HepG2 (cell line): Measurements from ENCODE around the gene METAP1D. TPM values are rescaled to one million over a fixed set of nuclear protein-coding genes. Genes with fewer than 3 reads are reported as not detected.
"Not testable (repeated sequence)": the region's sequence is repeated elsewhere in the genome, so short reads cannot be mapped to it uniquely, and the experiment has no call there.

Experiments
- ATAC-seq: fragments of 200-7000 bp; cut with Tn5 transposase; 3 replicates; pipeline ENCODE4 v1.9.1; 2020; ENCODE audit warnings: mild to moderate bottlenecking, moderate library complexity
- BruUV-seq: library from RNA; stranded (reverse); fragments of 400-500 nt; replicated peaks from 2 replicates; lab custom pipeline; 2021; lab: Mats Ljungman, UMichigan
- CTCF ChIA-PET: fragments of 300-600 bp; formaldehyde crosslinking; extraction: SDS; loops from one replicate; lab custom pipeline; 2021; ENCODE audit warnings: low total read pairs, inconsistent platforms, low intra/inter-chr PET ratio; lab: Yijun Ruan, JAX
- POLR2A ChIA-PET: fragments of 350-600 bp; sonication (Branson Sonifier 250); formaldehyde crosslinking; loops from one replicate; lab custom pipeline; 2020; ENCODE audit warnings: antibody characterized with exemption, inconsistent platforms; lab: Yijun Ruan, JAX
- DNase-seq: peaks from one replicate; pipeline ENCODE4 v3.0.0-alpha.2; 2015; ENCODE audit warnings: low spot score
- FAIRE-seq: peaks from 3 replicates; lab custom pipeline; 2011; peaks lifted over from hg19 to GRCh38; lab: Jason Lieb, UNC
- H2AFZ ChIP-seq: one replicate; pipeline ENCODE4 v1.6.1; 2011; ENCODE audit warnings: low read length, inconsistent platforms
- H3K27ac ChIP-seq: fragments of 300-600 bp; 3 replicates; pipeline ENCODE4 v1.8.0; 2011; ENCODE audit warnings: mixed run types, mild to moderate bottlenecking, mixed read lengths, low read length, inconsistent platforms; ENCODE audit not compliant: insufficient read depth; ENCODE audit errors: extremely low read length
- H3K27me3 ChIP-seq, 2 experiments: fragments of 200-600 bp in 1 of 2; 2 replicates in 1 of 2; 3 replicates in 1 of 2; pipeline versions ENCODE4 v1.6.0 to v1.8.0; 2011; ENCODE audit warnings: low read length in 2 of 2, mild to moderate bottlenecking in 2 of 2, moderate library complexity in 2 of 2, inconsistent platforms in 1 of 2; ENCODE audit not compliant: insufficient read depth in 2 of 2, control insufficient read depth in 1 of 2
- H3K36me3 ChIP-seq, 2 experiments: fragments of 200-600 bp in 1 of 2; replicated peaks in 1 of 2; 2 replicates in 1 of 2; 3 replicates in 1 of 2; pipeline versions ENCODE4 v1.5.1 to v1.8.0; 2011; ENCODE audit warnings: low read length in 2 of 2, inconsistent platforms in 1 of 2; ENCODE audit not compliant: insufficient read depth in 2 of 2, control insufficient read depth in 1 of 2
- H3K4me1 ChIP-seq: 2 replicates; pipeline ENCODE4 v1.5.1; 2012; ENCODE audit warnings: low read length, inconsistent platforms; ENCODE audit not compliant: insufficient read depth
- H3K4me2 ChIP-seq: 2 replicates; pipeline ENCODE4 v1.6.0; 2011; ENCODE audit warnings: low read depth, low read length, inconsistent platforms
- H3K4me3 ChIP-seq, 3 experiments: fragments of 200-600 bp in 1 of 3; sonication (generic), shearing (Covaris generic) in 1 of 3; replicated peaks in 1 of 3; 2 replicates each; pipeline ENCODE4 v1.5.1; 2011 to 2016; ENCODE audit warnings: low read length in 3 of 3, inconsistent platforms in 2 of 3, low read depth in 2 of 3, mild to moderate bottlenecking in 2 of 3, control low read depth in 1 of 3, mixed read lengths in 1 of 3; ENCODE audit not compliant: insufficient read depth in 1 of 3
- H3K79me2 ChIP-seq: one replicate; pipeline ENCODE4 v1.6.1; 2011; ENCODE audit warnings: low read length, inconsistent platforms; ENCODE audit not compliant: insufficient read depth
- H3K9ac ChIP-seq: 2 replicates; pipeline ENCODE4 v1.6.0; 2011; ENCODE audit warnings: mild to moderate bottlenecking, low read depth, low read length, inconsistent platforms; ENCODE audit not compliant: insufficient read depth
- H3K9me3 ChIP-seq: 2 replicates; pipeline ENCODE4 v1.5.1; 2012; ENCODE audit warnings: mild to moderate bottlenecking, low read length
- H4K20me1 ChIP-seq: 2 replicates; pipeline ENCODE4 v1.6.0; 2011; ENCODE audit warnings: inconsistent platforms, mild to moderate bottlenecking, low read length, moderate library complexity; ENCODE audit not compliant: insufficient read depth
- ZNF616 ChIP-seq: sonication (generic); formaldehyde crosslinking; IDR thresholded peaks from 2 replicates; pipeline ENCODE4 v1.5.0; 2020; ENCODE audit warnings: low read depth, mild to moderate bottlenecking, missing genetic modification reagents
- WGBS: methylation state at CpG from one replicate; pipeline ENCODE4 v1.1.6; 2017; ENCODE audit warnings: low lambda C conversion rate; 5-methylcytosine and 5-hydroxymethylcytosine counted together
- in situ Hi-C: cut with HindIII; loops from 2 replicates; pipeline ENCODE4 v1.10.0; 2017; ENCODE audit warnings: low pct_unique_long_range_greater_than_20kb; ENCODE audit not compliant: extremely low pct_ligation_motif_present
- intact Hi-C: fragments of 100-400 bp; cut with micrococcal nuclease; formaldehyde crosslinking; loops from one replicate; pipeline ENCODE4 v1.10.0; 2022; ENCODE audit not compliant: unreplicated experiment
- polyA plus RNA-seq, 8 experiments: library from polyadenylated mRNA; depleted of rRNA in 3 of 8; stranded (reverse) in 7 of 8; unstranded in 1 of 8; fragments of >200 nt; fragmentation: Illumina TruSeq in 4 of 8; extraction: Trizol in 4 of 8; gene quantifications; 2 replicates each; pipeline versions ENCODE4 v1.2.1 to v1.2.3, GENCODE V29; 2011 to 2016; ENCODE audit warnings: low read depth in 4 of 8, missing spikeins in 1 of 8, mixed read lengths in 1 of 8; ENCODE audit not compliant: insufficient read depth in 1 of 8
- total RNA-seq, 5 experiments: library from RNA; depleted of rRNA; stranded (reverse); fragments of >200 nt; fragmentation: Illumina TruSeq; extraction: Trizol; gene quantifications; 2 replicates each; pipeline ENCODE4 v1.2.3, GENCODE V29; 2016; ENCODE audit warnings: low read depth in 1 of 5
- TF ChIP-seq, protein P1 (sequence below): sonication (generic); formaldehyde crosslinking; conservative IDR thresholded peaks from 2 replicates; pipeline ENCODE4 v1.4.0; 2020; ENCODE audit warnings: missing genetic modification reagents
- TF ChIP-seq, protein P2 (sequence below): sonication (generic); formaldehyde crosslinking; IDR thresholded peaks from 2 replicates; pipeline ENCODE4 v1.5.0; 2020; ENCODE audit warnings: missing genetic modification reagents
- TF ChIP-seq, protein P3 (sequence below): IDR thresholded peaks from 2 replicates; pipeline ENCODE4 v1.6.1; 2016

The METAP1D gene
- total and polyA plus RNA-seq, 2 of the 13 experiments (the other 11 are each of a cell fraction or from before 2014, with no cell fraction given) = 14.7 to 21.6 TPM

DNA sequence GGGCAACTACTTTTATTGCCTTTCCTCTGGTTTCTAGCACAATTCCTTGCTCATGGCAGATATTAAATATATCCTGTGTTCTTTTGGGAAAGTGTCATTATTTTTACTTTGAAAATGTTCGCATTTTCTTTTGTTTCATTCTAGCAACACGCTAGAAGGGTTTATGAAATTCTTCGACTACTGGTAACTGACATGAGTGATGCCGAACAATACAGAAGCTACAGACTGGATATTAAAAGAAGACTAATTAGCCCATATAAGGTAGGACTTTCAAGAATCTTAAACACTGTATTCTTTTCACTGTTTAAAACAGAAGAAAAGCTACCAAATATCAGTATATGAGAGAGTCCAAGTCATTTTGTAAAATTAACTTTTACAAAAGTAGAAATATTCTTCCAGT, 20.6 kb upstream of the METAP1D start (continued):
- TF ChIP-seq, protein P1, sequence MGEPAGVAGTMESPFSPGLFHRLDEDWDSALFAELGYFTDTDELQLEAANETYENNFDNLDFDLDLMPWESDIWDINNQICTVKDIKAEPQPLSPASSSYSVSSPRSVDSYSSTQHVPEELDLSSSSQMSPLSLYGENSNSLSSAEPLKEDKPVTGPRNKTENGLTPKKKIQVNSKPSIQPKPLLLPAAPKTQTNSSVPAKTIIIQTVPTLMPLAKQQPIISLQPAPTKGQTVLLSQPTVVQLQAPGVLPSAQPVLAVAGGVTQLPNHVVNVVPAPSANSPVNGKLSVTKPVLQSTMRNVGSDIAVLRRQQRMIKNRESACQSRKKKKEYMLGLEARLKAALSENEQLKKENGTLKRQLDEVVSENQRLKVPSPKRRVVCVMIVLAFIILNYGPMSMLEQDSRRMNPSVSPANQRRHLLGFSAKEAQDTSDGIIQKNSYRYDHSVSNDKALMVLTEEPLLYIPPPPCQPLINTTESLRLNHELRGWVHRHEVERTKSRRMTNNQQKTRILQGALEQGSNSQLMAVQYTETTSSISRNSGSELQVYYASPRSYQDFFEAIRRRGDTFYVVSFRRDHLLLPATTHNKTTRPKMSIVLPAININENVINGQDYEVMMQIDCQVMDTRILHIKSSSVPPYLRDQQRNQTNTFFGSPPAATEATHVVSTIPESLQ (CRISPR knock-in tag) = no peak
- TF ChIP-seq, protein P2, sequence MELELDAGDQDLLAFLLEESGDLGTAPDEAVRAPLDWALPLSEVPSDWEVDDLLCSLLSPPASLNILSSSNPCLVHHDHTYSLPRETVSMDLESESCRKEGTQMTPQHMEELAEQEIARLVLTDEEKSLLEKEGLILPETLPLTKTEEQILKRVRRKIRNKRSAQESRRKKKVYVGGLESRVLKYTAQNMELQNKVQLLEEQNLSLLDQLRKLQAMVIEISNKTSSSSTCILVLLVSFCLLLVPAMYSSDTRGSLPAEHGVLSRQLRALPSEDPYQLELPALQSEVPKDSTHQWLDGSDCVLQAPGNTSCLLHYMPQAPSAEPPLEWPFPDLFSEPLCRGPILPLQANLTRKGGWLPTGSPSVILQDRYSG (CRISPR knock-in tag) = no peak

DNA sequence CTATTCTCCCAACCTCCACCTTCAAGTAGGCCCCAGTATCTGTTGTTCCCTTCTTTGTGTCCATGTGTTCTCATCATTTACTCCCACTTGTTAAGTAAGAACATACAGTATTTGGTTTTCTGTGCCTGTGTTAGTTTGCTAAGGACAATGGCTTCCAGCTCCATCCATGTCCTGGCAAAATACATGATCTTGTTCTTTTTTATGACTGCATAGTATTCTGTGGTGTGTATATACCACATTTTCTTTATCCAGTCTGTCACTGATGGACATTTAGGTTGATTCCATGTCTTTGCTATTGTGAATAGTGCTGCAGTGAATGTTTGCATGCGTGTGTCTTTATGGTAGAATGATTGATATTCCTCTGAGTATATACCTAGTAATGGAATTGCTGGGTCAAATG, 15.8 kb upstream of the METAP1D start:
- WGBS = 96% methylated on average over 1 of the region's 1 CpG
- peaks cover 3 to 26% of the 10 kb centered on the region in 2 experiments; a peak in 4 of 5 replicates for H3K36me3 ChIP-seq
- H3K27me3 ChIP-seq, H2AFZ ChIP-seq, in situ Hi-C loops, H3K4me2 ChIP-seq, CTCF ChIA-PET, ATAC-seq, H3K9ac ChIP-seq, H3K79me2 ChIP-seq, H3K4me1 ChIP-seq, H4K20me1 ChIP-seq, POLR2A ChIA-PET, intact Hi-C loops, FAIRE-seq, H3K4me3 ChIP-seq, H3K27ac ChIP-seq, DNase-seq, BruUV-seq, H3K9me3 ChIP-seq: not testable (repeated sequence)

DNA sequence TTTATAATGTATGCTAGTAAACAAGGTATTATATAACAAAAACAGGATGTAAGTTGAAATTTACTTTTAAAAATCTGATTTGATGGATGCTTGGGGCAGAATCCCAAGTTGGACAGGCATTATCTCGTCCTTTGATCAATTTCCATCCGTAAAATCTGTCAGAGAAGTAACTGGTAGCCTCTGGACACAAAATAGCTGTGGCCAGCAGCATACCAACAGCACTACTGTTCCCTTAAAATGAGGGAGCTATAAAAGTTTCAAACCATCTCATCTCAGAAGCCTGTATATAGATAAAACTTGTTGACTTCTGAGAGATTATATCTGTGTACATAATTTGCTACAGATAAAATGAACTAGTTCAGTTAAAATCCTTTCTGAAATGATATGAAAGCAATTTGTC, 14.7 kb upstream of the METAP1D start:
- ATAC-seq = no peak
- ChIA-PET CTCF (no interaction called here), POLR2A (no interaction called here)
- no peaks in the 10 kb centered on the region for H3K27me3 ChIP-seq
- intact Hi-C loops (no loop called here), in situ Hi-C loops (no loop called here)
- H3K9ac ChIP-seq = no peak overlapping the region
- H3K36me3 ChIP-seq = peaks cover 1 to 17% of the 10 kb centered on the region in 2 experiments; a peak in 3 of 5 replicates
- no peak overlapping the region for H2AFZ ChIP-seq
- 94% methylated on average over 2 of the region's 2 CpGs for WGBS
- no peak overlapping the region for H3K4me3 ChIP-seq
- H3K4me2 ChIP-seq = no peak overlapping the region
- no peak for FAIRE-seq
- no peaks in the 10 kb centered on the region for H3K79me2 ChIP-seq
- no peak for TF ChIP-seq ZNF616 (CRISPR knock-in tag)
- TF ChIP-seq, protein P3, sequence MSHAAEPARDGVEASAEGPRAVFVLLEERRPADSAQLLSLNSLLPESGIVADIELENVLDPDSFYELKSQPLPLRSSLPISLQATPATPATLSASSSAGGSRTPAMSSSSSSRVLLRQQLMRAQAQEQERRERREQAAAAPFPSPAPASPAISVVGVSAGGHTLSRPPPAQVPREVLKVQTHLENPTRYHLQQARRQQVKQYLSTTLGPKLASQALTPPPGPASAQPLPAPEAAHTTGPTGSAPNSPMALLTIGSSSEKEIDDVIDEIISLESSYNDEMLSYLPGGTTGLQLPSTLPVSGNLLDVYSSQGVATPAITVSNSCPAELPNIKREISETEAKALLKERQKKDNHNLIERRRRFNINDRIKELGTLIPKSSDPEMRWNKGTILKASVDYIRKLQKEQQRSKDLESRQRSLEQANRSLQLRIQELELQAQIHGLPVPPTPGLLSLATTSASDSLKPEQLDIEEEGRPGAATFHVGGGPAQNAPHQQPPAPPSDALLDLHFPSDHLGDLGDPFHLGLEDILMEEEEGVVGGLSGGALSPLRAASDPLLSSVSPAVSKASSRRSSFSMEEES (CRISPR knock-in tag) = no peak
- no peak overlapping the region for H3K27ac ChIP-seq
- no TSS peak for BruUV-seq
- DNase-seq = no peak
- no peaks in the 10 kb centered on the region for H4K20me1 ChIP-seq
- no peaks in the 10 kb centered on the region for H3K4me1 ChIP-seq
- H3K9me3 ChIP-seq = no peaks in the 10 kb centered on the region
